Natural killer cell (primary cell): ENCODE data around the gene KIAA0586. TPM values are rescaled to one million over a fixed set of nuclear protein-coding genes. Genes with fewer than 3 reads are reported as not detected.

Source experiments
- ATAC-seq, 3 donors: fragments of 150-1000 bp in 2 of 3; fragments of 200-7000 bp in 1 of 3; cut with Tn5 transposase; 1 replicate in 1 of 3; 2 replicates in 2 of 3; pipeline ENCODE4 v1.10.0; 2021; ENCODE audit warnings: mild to moderate bottlenecking in 2 of 3, moderate library complexity in 2 of 3
- DNase-seq, 2 donors: peaks; one replicate each; pipeline versions ENCODE4 v3.0.0 to v3.0.0-alpha.2; 2013 to 2021; ENCODE audit warnings: mixed read lengths in 1 of 2
- H3K27ac ChIP-seq: one replicate; pipeline ENCODE4 v1.5.1; 2013; ENCODE audit warnings: mild to moderate bottlenecking, low read length
- H3K27me3 ChIP-seq: one replicate; pipeline ENCODE4 v1.6.1; 2013; ENCODE audit warnings: low read length; ENCODE audit not compliant: control insufficient read depth, insufficient read depth
- H3K36me3 ChIP-seq: one replicate; pipeline ENCODE4 v1.6.1; 2013; ENCODE audit warnings: low read length; ENCODE audit not compliant: control insufficient read depth, insufficient read depth
- H3K4me1 ChIP-seq: one replicate; pipeline ENCODE4 v1.6.1; 2013; ENCODE audit warnings: low read length; ENCODE audit not compliant: control insufficient read depth, insufficient read depth
- H3K4me3 ChIP-seq: one replicate; pipeline ENCODE4 v1.5.1; 2013; ENCODE audit warnings: low read length
- H3K9me3 ChIP-seq: one replicate; pipeline ENCODE4 v1.6.1; 2013; ENCODE audit warnings: low read length; ENCODE audit not compliant: control insufficient read depth, insufficient read depth
- H3K27ac Mint-ChIP-seq, 2 donors: one replicate each; pipeline ENCODE4 v1.8.0; 2022; ENCODE audit warnings: mild to moderate bottlenecking in 2 of 2, mixed read lengths in 2 of 2, moderate library complexity in 1 of 2
- H3K27me3 Mint-ChIP-seq, 2 donors: one replicate each; pipeline ENCODE4 v1.8.0; 2022; ENCODE audit warnings: low read depth in 2 of 2, mixed read lengths in 2 of 2
- H3K36me3 Mint-ChIP-seq: one replicate; pipeline ENCODE4 v1.8.0; 2022; ENCODE audit warnings: mixed read lengths
- H3K4me1 Mint-ChIP-seq, 2 donors: one replicate each; pipeline ENCODE4 v1.8.0; 2022; ENCODE audit warnings: mixed read lengths in 2 of 2
- H3K4me3 Mint-ChIP-seq: one replicate; pipeline ENCODE4 v1.8.0; 2022; ENCODE audit warnings: mild to moderate bottlenecking, moderate library complexity, mixed read lengths
- H3K9me3 Mint-ChIP-seq, 2 donors: one replicate each; pipeline ENCODE4 v1.8.0; 2022; ENCODE audit warnings: mixed read lengths in 2 of 2
- CTCF ChIP-seq: fragments of 200-600 bp; IDR thresholded peaks from one replicate; pipeline ENCODE4 v1.8.0; 2022; ENCODE audit warnings: antibody characterized with exemption
- WGBS: methylation state at CpG from one replicate; pipeline ENCODE4 v1.1.7; 2013; ENCODE audit warnings: missing lambda C conversion rate; ENCODE audit not compliant: insufficient coverage; 5-methylcytosine and 5-hydroxymethylcytosine counted together
- intact Hi-C: fragments of 100-400 bp; cut with micrococcal nuclease; formaldehyde crosslinking; loops from one replicate; pipeline ENCODE4 v1.14.2; 2022
- total RNA-seq, 4 donors: library from RNA; stranded (reverse); fragments of 120-200 nt in 1 of 4; gene quantifications; one replicate each; pipeline versions ENCODE4 v1.2.3 to v1.2.4, GENCODE V29; 2013 to 2022

Gene KIAA0586
- total RNA-seq, 3 donors from 2014 or later (not counting 1 experiment from before 2014, with no cell fraction given) = 19.6 to 30.1 (median 28.3) TPM

GRCh38 chr14:58599707-58600106 lies 172.2 kb downstream of the KIAA0586 start:
- no peaks in the 10 kb centered on the region for H3K9me3 ChIP-seq
- H3K4me1 ChIP-seq = no peaks in the 10 kb centered on the region
- no peaks in the 10 kb centered on the region for H3K27me3 ChIP-seq
- Mint-ChIP-seq H3K4me3 (no peak overlapping the region), H3K36me3 (no peaks in the 10 kb centered on the region), H3K27me3 (no peaks in the 10 kb centered on the region), H3K27ac (no peak overlapping the region), H3K4me1 (no peaks in the 10 kb centered on the region), H3K9me3 (no peaks in the 10 kb centered on the region)
- intact Hi-C loops = no loop called here
- DNase-seq (no peak), ATAC-seq (no peak)
- H3K27ac ChIP-seq = no peak overlapping the region
- H3K4me3 ChIP-seq = no peak overlapping the region
- WGBS = 95% methylated on average over 2 of the region's 2 CpGs
- TF ChIP-seq CTCF = no peak
- H3K36me3 ChIP-seq = no peaks in the 10 kb centered on the region

Other genes with a start within 250 kb of the KIAA0586 start
- gene ACTR10, start 227.6 kb upstream of the KIAA0586 start, total RNA-seq = 10 to 100 TPM; 58.0 to 61.0 (median 60.7) TPM
- gene PSMA3, start 182.9 kb upstream of the KIAA0586 start, total RNA-seq = 100 to 1,000 TPM; 107 to 120 (median 115) TPM
- gene ARID4A, start 129.2 kb upstream of the KIAA0586 start, total RNA-seq = 100 to 1,000 TPM in 1 of 3 donors, 10 to 100 TPM in 2; 89.3 to 113 (median 90.1) TPM
- under 1 TPM in 1 of 3 donors, not detected in 2; 0.66 TPM for gene TOMM20L, start 31.8 kb upstream of the KIAA0586 start, total RNA-seq
- 10 to 100 TPM; 18.8 to 19.4 (median 19.2) TPM for gene TIMM9, start 188 bp upstream of the KIAA0586 start, total RNA-seq
- gene DACT1, start 210.2 kb downstream of the KIAA0586 start, total RNA-seq = under 1 TPM; 0.20 to 0.45 (median 0.33) TPM